Loucy (cell line): Measurements from ENCODE around the gene NOVA2.
A peak's percentile ranks its signal among the peaks of the same experiment; 100 is the strongest.

Experiments used
- EZH2phosphoT487 ChIP-seq: fragments of 200-600 bp; IDR thresholded peaks from 2 replicates; pipeline ENCODE4 v1.6.1; 2018; ENCODE audit warnings: antibody characterized with exemption, mild to moderate bottlenecking, moderate library complexity, borderline replicate concordance
- TF ChIP-seq, protein P1 (sequence below): fragments of 200-600 bp; sonication (generic); conservative IDR thresholded peaks from 2 replicates; pipeline ENCODE4 v1.5.1; 2014; ENCODE audit warnings: mild to moderate bottlenecking, antibody characterized with exemption, low read length

DNA sequence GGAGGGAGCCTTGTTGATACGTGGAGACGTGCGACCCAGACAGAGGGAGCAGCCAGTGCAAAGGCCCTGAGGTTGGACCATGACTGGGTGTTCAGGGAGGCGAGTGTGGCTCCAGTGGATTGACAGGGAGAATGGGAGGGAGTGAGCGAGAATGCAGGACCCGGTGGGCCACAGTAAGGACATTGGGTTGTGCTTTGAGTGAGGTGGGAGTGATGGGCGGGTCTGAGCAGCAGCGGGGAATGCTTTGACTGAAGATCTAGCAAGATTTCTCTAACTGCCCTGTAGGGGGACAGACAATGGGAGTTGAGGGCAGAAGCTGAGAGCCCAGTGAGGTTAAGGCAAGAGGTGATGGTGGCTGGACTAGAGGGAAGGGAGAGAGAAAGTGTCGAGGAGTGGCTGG is 51.4 kb downstream of the NOVA2 start:
- TF ChIP-seq, protein P1, sequence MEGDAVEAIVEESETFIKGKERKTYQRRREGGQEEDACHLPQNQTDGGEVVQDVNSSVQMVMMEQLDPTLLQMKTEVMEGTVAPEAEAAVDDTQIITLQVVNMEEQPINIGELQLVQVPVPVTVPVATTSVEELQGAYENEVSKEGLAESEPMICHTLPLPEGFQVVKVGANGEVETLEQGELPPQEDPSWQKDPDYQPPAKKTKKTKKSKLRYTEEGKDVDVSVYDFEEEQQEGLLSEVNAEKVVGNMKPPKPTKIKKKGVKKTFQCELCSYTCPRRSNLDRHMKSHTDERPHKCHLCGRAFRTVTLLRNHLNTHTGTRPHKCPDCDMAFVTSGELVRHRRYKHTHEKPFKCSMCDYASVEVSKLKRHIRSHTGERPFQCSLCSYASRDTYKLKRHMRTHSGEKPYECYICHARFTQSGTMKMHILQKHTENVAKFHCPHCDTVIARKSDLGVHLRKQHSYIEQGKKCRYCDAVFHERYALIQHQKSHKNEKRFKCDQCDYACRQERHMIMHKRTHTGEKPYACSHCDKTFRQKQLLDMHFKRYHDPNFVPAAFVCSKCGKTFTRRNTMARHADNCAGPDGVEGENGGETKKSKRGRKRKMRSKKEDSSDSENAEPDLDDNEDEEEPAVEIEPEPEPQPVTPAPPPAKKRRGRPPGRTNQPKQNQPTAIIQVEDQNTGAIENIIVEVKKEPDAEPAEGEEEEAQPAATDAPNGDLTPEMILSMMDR = peak; percentile 53
- TF ChIP-seq EZH2phosphoT487 = no peak
